IMR-90 (cell line): ENCODE data around the gene AGT. TPM values are rescaled to one million over a fixed set of nuclear protein-coding genes. Genes with fewer than 3 reads are reported as not detected.

Source experiments
- ATAC-seq: fragments of 200-7000 bp; cut with Tn5 transposase; 2 replicates; pipeline ENCODE4 v1.9.1; 2020; ENCODE audit warnings: low read depth, mild to moderate bottlenecking, moderate library complexity
- BruUV-seq: library from RNA; stranded (reverse); fragments of 400-500 nt; replicated peaks from 2 replicates; lab custom pipeline; 2021; lab: Mats Ljungman, UMichigan
- CTCF ChIA-PET: fragments of 300-600 bp; formaldehyde crosslinking; extraction: SDS; loops from one replicate; lab custom pipeline; 2021; ENCODE audit warnings: antibody characterized with exemption; lab: Yijun Ruan, JAX
- POLR2A ChIA-PET: fragments of 300-600 bp; sonication (Branson Sonifier 250); formaldehyde crosslinking; loops from one replicate; lab custom pipeline; 2022; ENCODE audit warnings: antibody characterized with exemption; ENCODE audit not compliant: unreplicated experiment; lab: Charles Lee
- DNase-seq: peaks from one replicate; pipeline ENCODE4 v3.0.0; 2013
- H2AFZ ChIP-seq: replicated peaks from 2 replicates; pipeline ENCODE3; 2013; ENCODE audit warnings: low read length, mild to moderate bottlenecking; ENCODE audit not compliant: poor library complexity
- H2AK5ac ChIP-seq: 2 replicates; pipeline ENCODE4 v1.6.1; 2013; ENCODE audit warnings: low read depth, low read length, inconsistent platforms
- H2AK9ac ChIP-seq: replicated peaks from 2 replicates; pipeline ENCODE3; 2013; ENCODE audit warnings: mild to moderate bottlenecking, low read depth, low read length, moderate library complexity; ENCODE audit not compliant: poor library complexity
- H2BK120ac ChIP-seq: 2 replicates; pipeline ENCODE4 v1.6.1; 2013; ENCODE audit warnings: low read depth, low read length, inconsistent platforms
- H2BK15ac ChIP-seq: 3 replicates; pipeline ENCODE4 v1.6.1; 2013; ENCODE audit warnings: low read depth, low read length, inconsistent platforms
- H2BK20ac ChIP-seq: 2 replicates; pipeline ENCODE4 v1.6.1; 2013; ENCODE audit warnings: low read depth, mild to moderate bottlenecking, inconsistent platforms, low read length, moderate library complexity
- H2BK5ac ChIP-seq: 2 replicates; pipeline ENCODE4 v1.6.1; 2013; ENCODE audit warnings: mild to moderate bottlenecking, low read depth, low read length, inconsistent platforms; ENCODE audit not compliant: poor library complexity, severe bottlenecking
- H3K14ac ChIP-seq: replicated peaks from 2 replicates; pipeline ENCODE4 v1.6.1; 2013; ENCODE audit warnings: low read depth, low read length, inconsistent platforms
- H3K18ac ChIP-seq: 2 replicates; pipeline ENCODE4 v1.6.1; 2013; ENCODE audit warnings: low read depth, low read length, control low read depth
- H3K23ac ChIP-seq: 2 replicates; pipeline ENCODE4 v1.6.1; 2013; ENCODE audit warnings: low read depth, low read length, inconsistent platforms
- H3K27ac ChIP-seq: 2 replicates; pipeline ENCODE4 v1.5.1; 2013; ENCODE audit warnings: mild to moderate bottlenecking, control low read depth, low read length; ENCODE audit not compliant: insufficient read depth
- H3K27me3 ChIP-seq: 2 replicates; pipeline ENCODE4 v1.6.1; 2013; ENCODE audit warnings: low read length; ENCODE audit not compliant: control insufficient read depth, insufficient read depth
- H3K36me3 ChIP-seq: 2 replicates; pipeline ENCODE4 v1.6.1; 2013; ENCODE audit warnings: low read length, mixed read lengths; ENCODE audit not compliant: control insufficient read depth, insufficient read depth
- H3K4ac ChIP-seq: 2 replicates; pipeline ENCODE4 v1.6.1; 2013; ENCODE audit warnings: low read depth, low read length, inconsistent platforms
- H3K4me1 ChIP-seq: 2 replicates; pipeline ENCODE4 v1.6.1; 2013; ENCODE audit warnings: low read length, mixed read lengths; ENCODE audit not compliant: control insufficient read depth, insufficient read depth
- H3K4me2 ChIP-seq: 2 replicates; pipeline ENCODE4 v1.6.1; 2013; ENCODE audit warnings: low read depth, mild to moderate bottlenecking, control low read depth, low read length, moderate library complexity
- H3K4me3 ChIP-seq: 2 replicates; pipeline ENCODE4 v1.5.1; 2013; ENCODE audit warnings: low read depth, mild to moderate bottlenecking, control low read depth, low read length, moderate library complexity; ENCODE audit not compliant: insufficient read depth
- H3K56ac ChIP-seq: 2 replicates; pipeline ENCODE4 v1.6.1; 2013; ENCODE audit warnings: low read length, inconsistent platforms; ENCODE audit not compliant: insufficient read depth; ENCODE audit errors: extremely low read depth
- H3K79me1 ChIP-seq, 2 experiments: 2 replicates each; pipeline ENCODE4 v1.6.1; 2013; ENCODE audit warnings: low read length in 2 of 2, inconsistent platforms in 1 of 2, low read depth in 1 of 2
- H3K9ac ChIP-seq: 2 replicates; pipeline ENCODE4 v1.6.1; 2013; ENCODE audit warnings: low read depth, low read length, control low read depth
- H3K9me1 ChIP-seq: 2 replicates; pipeline ENCODE4 v1.6.1; 2013; ENCODE audit warnings: low read length, inconsistent platforms; ENCODE audit not compliant: insufficient read depth
- H3K9me3 ChIP-seq: 2 replicates; pipeline ENCODE4 v1.6.1; 2013; ENCODE audit warnings: low read length; ENCODE audit not compliant: control insufficient read depth, insufficient read depth
- H4K20me1 ChIP-seq: 2 replicates; pipeline ENCODE4 v1.6.1; 2013; ENCODE audit warnings: low read length, inconsistent platforms; ENCODE audit not compliant: insufficient read depth
- H4K5ac ChIP-seq: 2 replicates; pipeline ENCODE4 v1.6.1; 2013; ENCODE audit warnings: mild to moderate bottlenecking, low read depth, low read length, control low read depth
- H4K8ac ChIP-seq, 2 experiments: 2 replicates each; pipeline ENCODE4 v1.6.1; 2013; ENCODE audit warnings: low read depth in 2 of 2, low read length in 2 of 2, control low read depth in 1 of 2, inconsistent platforms in 1 of 2
- H4K91ac ChIP-seq: 2 replicates; pipeline ENCODE4 v1.6.1; 2013; ENCODE audit warnings: low read depth, low read length, inconsistent platforms; ENCODE audit not compliant: insufficient read depth
- BHLHE40 ChIP-seq: fragments of 150-350 bp; IDR thresholded peaks from 2 replicates; pipeline ENCODE4 v1.6.1; 2016; ENCODE audit warnings: mild to moderate bottlenecking, low read depth, low read length
- CEBPB ChIP-seq: IDR thresholded peaks from 2 replicates; pipeline ENCODE4 v1.6.1; 2012; ENCODE audit warnings: low read depth, low read length, improper control_type of control experiment
- CHD1 ChIP-seq: IDR thresholded peaks from 2 replicates; pipeline ENCODE4 v1.6.1; 2012; ENCODE audit warnings: low read depth, low read length, improper control_type of control experiment
- FOS ChIP-seq: fragments of 150-350 bp; IDR thresholded peaks from 2 replicates; pipeline ENCODE4 v1.6.1; 2016; ENCODE audit warnings: low read depth, low read length
- MAFK ChIP-seq: IDR thresholded peaks from 2 replicates; pipeline ENCODE4 v1.6.1; 2012; ENCODE audit warnings: low read depth, low read length, improper control_type of control experiment
- MAZ ChIP-seq: IDR thresholded peaks from 2 replicates; pipeline ENCODE4 v1.6.1; 2012; ENCODE audit warnings: low read depth, mild to moderate bottlenecking, low read length, improper control_type of control experiment, moderate library complexity, borderline replicate concordance
- MXI1 ChIP-seq: IDR thresholded peaks from 2 replicates; pipeline ENCODE4 v1.6.1; 2012; ENCODE audit warnings: low read depth, mild to moderate bottlenecking, low read length, moderate library complexity, borderline replicate concordance
- NFE2L2 ChIP-seq: fragments of 150-350 bp; IDR thresholded peaks from 2 replicates; pipeline ENCODE4 v1.6.1; 2016; ENCODE audit warnings: low read depth, mild to moderate bottlenecking, low read length
- POLR2A ChIP-seq: IDR thresholded peaks from 2 replicates; pipeline ENCODE4 v1.6.1; 2012; ENCODE audit warnings: mild to moderate bottlenecking, low read depth, low read length
- RAD21 ChIP-seq: IDR thresholded peaks from 2 replicates; pipeline ENCODE4 v1.6.1; 2012; ENCODE audit warnings: low read length, improper control_type of control experiment
- RCOR1 ChIP-seq: IDR thresholded peaks from 2 replicates; pipeline ENCODE4 v1.6.1; 2012; ENCODE audit warnings: mild to moderate bottlenecking, low read length, improper control_type of control experiment; ENCODE audit not compliant: insufficient replicate concordance
- RFX5 ChIP-seq: IDR thresholded peaks from 2 replicates; pipeline ENCODE4 v1.8.0; 2012; ENCODE audit warnings: low read depth, mild to moderate bottlenecking, low read length, moderate library complexity
- SMC3 ChIP-seq: fragments of 150-350 bp; IDR thresholded peaks from 2 replicates; pipeline ENCODE4 v1.6.1; 2016; ENCODE audit warnings: low read depth, mild to moderate bottlenecking, antibody characterized with exemption, low read length, moderate library complexity
- WGBS, 2 experiments: methylation state at CpG; one replicate each; pipeline versions ENCODE4 v1.1.5 to v1.1.7; 2013; ENCODE audit warnings: missing lambda C conversion rate in 2 of 2; ENCODE audit not compliant: insufficient read length in 1 of 2; ENCODE audit errors: extremely low coverage in 2 of 2; 5-methylcytosine and 5-hydroxymethylcytosine counted together
- dilution Hi-C: fragments of 300-500 bp; cut with HindIII; formaldehyde crosslinking; loops from one replicate; pipeline ENCODE4 v1.14.3; 2018; ENCODE audit warnings: low sequenced_read_pairs; ENCODE audit not compliant: unreplicated experiment
- in situ Hi-C: fragments of 300-500 bp; cut with MboI; formaldehyde crosslinking; loops from 3 replicates; pipeline ENCODE4 v1.14.3; 2019; ENCODE audit warnings: low sequenced_read_pairs, inconsistent platforms, mixed read lengths
- intact Hi-C: fragments of 100-400 bp; cut with micrococcal nuclease; formaldehyde crosslinking; loops from 2 replicates; pipeline ENCODE4 v1.10.0; 2022
- polyA plus RNA-seq, 3 experiments: library from polyadenylated mRNA; depleted of rRNA; stranded (reverse); fragments of >200 nt; gene quantifications; 2 replicates each; pipeline ENCODE4 v1.2.3, GENCODE V29; 2012; ENCODE audit warnings: low replicate concordance in 1 of 3
- total RNA-seq: library from RNA; depleted of rRNA; stranded (reverse); fragments of >200 nt; gene quantifications from 2 replicates; pipeline ENCODE4 v1.2.3, GENCODE V29; 2012
- TF ChIP-seq, protein P1 (sequence below): conservative IDR thresholded peaks from 2 replicates; pipeline ENCODE4 v1.5.1; 2012; ENCODE audit warnings: mild to moderate bottlenecking, low read depth, low read length, improper control_type of control experiment
- TF ChIP-seq, protein P2 (sequence below): fragments of 150-350 bp; IDR thresholded peaks from 2 replicates; pipeline ENCODE4 v1.6.1; 2017; ENCODE audit warnings: mild to moderate bottlenecking, antibody characterized with exemption, low read length, low read depth
- TF ChIP-seq, protein P3 (sequence below): fragments of 150-350 bp; IDR thresholded peaks from 2 replicates; pipeline ENCODE4 v1.6.1; 2016; ENCODE audit warnings: low read depth, mild to moderate bottlenecking, low read length, moderate library complexity, borderline replicate concordance

Gene AGT
- total and polyA plus RNA-seq, 2 of the 4 experiments (the other 2 are of a cell fraction), result 0.18 to 0.34 TPM

DNA sequence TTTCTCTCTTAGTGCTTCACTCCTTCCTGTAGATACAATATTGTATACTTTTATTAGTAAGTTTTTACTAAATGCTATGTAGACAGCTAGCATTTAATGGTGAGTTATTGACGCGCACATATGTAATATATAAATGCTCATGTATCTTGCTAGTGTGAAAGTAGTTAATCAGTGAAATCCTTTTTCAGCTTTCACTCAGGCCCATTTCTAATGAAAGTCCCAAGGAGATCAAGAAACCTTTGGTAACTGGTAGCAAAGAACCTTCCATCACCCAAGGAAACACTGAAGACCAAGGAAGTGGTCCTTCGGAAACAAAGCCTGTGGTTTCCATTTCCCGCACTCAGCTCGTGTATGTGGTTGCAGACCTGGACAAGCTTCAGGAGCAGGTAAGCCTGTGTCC is 27.2 kb downstream of the AGT start:
- Histone ChIP-seq H4K20me1 (0 out of 2 replicates have a peak, but pooled peaks cover 3% of the 10 kb centered on the region), H3K36me3 (peaks cover 37% of the 10 kb centered on the region), H2BK20ac (no peak overlapping the region), H3K4me3 (no peak overlapping the region), H3K79me1 (peaks cover 4% of the 10 kb centered on the region in 2 experiments; a peak in 1 of 4 replicates), H2AK9ac (no peak overlapping the region), H2AK5ac (no peak overlapping the region), H3K27me3 (no peaks in the 10 kb centered on the region), H3K4me1 (peaks cover 10% of the 10 kb centered on the region), H2BK15ac (no peak overlapping the region), H3K4ac (no peak overlapping the region), H4K5ac (no peak overlapping the region), H4K8ac (no peak overlapping the region), H4K91ac (no peak overlapping the region), H3K9ac (no peak overlapping the region), H3K27ac (no peak overlapping the region), H3K9me1 (peaks cover 8% of the 10 kb centered on the region; the same call in 1 of the 2 replicates), H3K4me2 (no peak overlapping the region), H3K9me3 (no peaks in the 10 kb centered on the region), H2AFZ (no peak overlapping the region), H3K23ac (no peak overlapping the region), H2BK5ac (no peak overlapping the region), H3K18ac (no peak overlapping the region), H2BK120ac (no peak overlapping the region), H3K56ac (no peak overlapping the region), H3K14ac (no peak overlapping the region)
- BruUV-seq, result no TSS peak
- ATAC-seq (no peak), DNase-seq (no peak)
- intact Hi-C loops (no loop called here), in situ Hi-C loops (no loop called here), dilution Hi-C loops (no loop called here)
- POLR2A ChIA-PET, result no interaction called here
- TF ChIP-seq SMC3 (no peak), NFE2L2 (no peak), CEBPB (no peak), RAD21 (no peak), POLR2A (no peak), RCOR1 (no peak), BHLHE40 (no peak), MAZ (no peak), FOS (no peak), MAFK (no peak), MXI1 (no peak), CHD1 (no peak), RFX5 (no peak)
- TF ChIP-seq, protein P1, sequence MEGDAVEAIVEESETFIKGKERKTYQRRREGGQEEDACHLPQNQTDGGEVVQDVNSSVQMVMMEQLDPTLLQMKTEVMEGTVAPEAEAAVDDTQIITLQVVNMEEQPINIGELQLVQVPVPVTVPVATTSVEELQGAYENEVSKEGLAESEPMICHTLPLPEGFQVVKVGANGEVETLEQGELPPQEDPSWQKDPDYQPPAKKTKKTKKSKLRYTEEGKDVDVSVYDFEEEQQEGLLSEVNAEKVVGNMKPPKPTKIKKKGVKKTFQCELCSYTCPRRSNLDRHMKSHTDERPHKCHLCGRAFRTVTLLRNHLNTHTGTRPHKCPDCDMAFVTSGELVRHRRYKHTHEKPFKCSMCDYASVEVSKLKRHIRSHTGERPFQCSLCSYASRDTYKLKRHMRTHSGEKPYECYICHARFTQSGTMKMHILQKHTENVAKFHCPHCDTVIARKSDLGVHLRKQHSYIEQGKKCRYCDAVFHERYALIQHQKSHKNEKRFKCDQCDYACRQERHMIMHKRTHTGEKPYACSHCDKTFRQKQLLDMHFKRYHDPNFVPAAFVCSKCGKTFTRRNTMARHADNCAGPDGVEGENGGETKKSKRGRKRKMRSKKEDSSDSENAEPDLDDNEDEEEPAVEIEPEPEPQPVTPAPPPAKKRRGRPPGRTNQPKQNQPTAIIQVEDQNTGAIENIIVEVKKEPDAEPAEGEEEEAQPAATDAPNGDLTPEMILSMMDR, result no peak
- TF ChIP-seq, protein P2, sequence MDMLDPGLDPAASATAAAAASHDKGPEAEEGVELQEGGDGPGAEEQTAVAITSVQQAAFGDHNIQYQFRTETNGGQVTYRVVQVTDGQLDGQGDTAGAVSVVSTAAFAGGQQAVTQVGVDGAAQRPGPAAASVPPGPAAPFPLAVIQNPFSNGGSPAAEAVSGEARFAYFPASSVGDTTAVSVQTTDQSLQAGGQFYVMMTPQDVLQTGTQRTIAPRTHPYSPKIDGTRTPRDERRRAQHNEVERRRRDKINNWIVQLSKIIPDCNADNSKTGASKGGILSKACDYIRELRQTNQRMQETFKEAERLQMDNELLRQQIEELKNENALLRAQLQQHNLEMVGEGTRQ, result no peak
- TF ChIP-seq, protein P3, sequence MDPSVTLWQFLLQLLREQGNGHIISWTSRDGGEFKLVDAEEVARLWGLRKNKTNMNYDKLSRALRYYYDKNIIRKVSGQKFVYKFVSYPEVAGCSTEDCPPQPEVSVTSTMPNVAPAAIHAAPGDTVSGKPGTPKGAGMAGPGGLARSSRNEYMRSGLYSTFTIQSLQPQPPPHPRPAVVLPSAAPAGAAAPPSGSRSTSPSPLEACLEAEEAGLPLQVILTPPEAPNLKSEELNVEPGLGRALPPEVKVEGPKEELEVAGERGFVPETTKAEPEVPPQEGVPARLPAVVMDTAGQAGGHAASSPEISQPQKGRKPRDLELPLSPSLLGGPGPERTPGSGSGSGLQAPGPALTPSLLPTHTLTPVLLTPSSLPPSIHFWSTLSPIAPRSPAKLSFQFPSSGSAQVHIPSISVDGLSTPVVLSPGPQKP, result no peak
- CTCF ChIA-PET, result interaction anchor here (1.2 kb wide), 1 partner anchor 8 kb away, joined by 3 read pairs; no protein-coding TSS in a partner anchor
- no CpG with 5 or more reads among the region's 5 CpGs for WGBS, 2 experiments
